Measurements from ENCODE around the gene UNC5B. TPM values are rescaled to one million over a fixed set of nuclear protein-coding genes. Genes with fewer than 3 reads are reported as not detected.

Gene UNC5B
- total RNA-seq, 1 donor: 9.9 TPM

- H3K4me3 ChIP-seq (ENCODE audit: low read depth, low read length): no peak overlapping the region
- TF ChIP-seq CTCF (IDR thresholded peaks at IDR 0.05; ENCODE audit: insufficient read depth, low read depth, low read length): no peak
- DNase-seq (ENCODE audit: low read depth): no peak
Measured at GRCh38 chr10:71193516-71193915, 18.9 kb upstream of the UNC5B start.

GRCh38 chr10:71197955-71198354 lies 14.4 kb upstream of the UNC5B start:
- DNase-seq (ENCODE audit: low read depth): no peak
- H3K4me3 ChIP-seq (ENCODE audit: low read depth, low read length): no peak overlapping the region
- no peak for TF ChIP-seq CTCF (IDR thresholded peaks at IDR 0.05; ENCODE audit: insufficient read depth, low read depth, low read length)

GRCh38 chr10:71201849-71202248 lies 10.5 kb upstream of the UNC5B start:
- no peak for TF ChIP-seq CTCF (IDR thresholded peaks at IDR 0.05; ENCODE audit: insufficient read depth, low read depth, low read length)
- no peak for DNase-seq (ENCODE audit: low read depth)
- no peak overlapping the region for H3K4me3 ChIP-seq (ENCODE audit: low read depth, low read length)

GRCh38 chr10:71202314-71202713 lies 10.1 kb upstream of the UNC5B start:
- no peak overlapping the region for H3K4me3 ChIP-seq (ENCODE audit: low read depth, low read length)
- no peak for DNase-seq (ENCODE audit: low read depth)
- TF ChIP-seq CTCF (IDR thresholded peaks at IDR 0.05; ENCODE audit: insufficient read depth, low read depth, low read length): no peak

GRCh38 chr10:71203124-71203523 lies 9.2 kb upstream of the UNC5B start:
- no peak for TF ChIP-seq CTCF (IDR thresholded peaks at IDR 0.05; ENCODE audit: insufficient read depth, low read depth, low read length)
- no peak for DNase-seq (ENCODE audit: low read depth)
- no peak overlapping the region for H3K4me3 ChIP-seq (ENCODE audit: low read depth, low read length)

GRCh38 chr10:71203716-71204115 lies 8.7 kb upstream of the UNC5B start:
- DNase-seq (ENCODE audit: low read depth): no peak
- no peak for TF ChIP-seq CTCF (IDR thresholded peaks at IDR 0.05; ENCODE audit: insufficient read depth, low read depth, low read length)

GRCh38 chr10:71204746-71205145 lies 7.6 kb upstream of the UNC5B start:
- TF ChIP-seq CTCF (IDR thresholded peaks at IDR 0.05; ENCODE audit: insufficient read depth, low read depth, low read length): no peak
- no peak for DNase-seq (ENCODE audit: low read depth)
- no peak overlapping the region for H3K4me3 ChIP-seq (ENCODE audit: low read depth, low read length)

More at GRCh38 chr10:71203716-71204115, 8.7 kb upstream of the UNC5B start:
- no peak overlapping the region for H3K4me3 ChIP-seq (ENCODE audit: low read depth, low read length)

Data from fibroblast of villous mesenchyme (primary cell).